OCI-LY3 (cell line): Measurements from ENCODE around the gene WDR86.

Experiments used
- H2AFZ ChIP-seq: fragments of 200-600, 300-600 bp; shearing (Covaris generic); 2 replicates; pipeline ENCODE4 v1.6.0; 2014; ENCODE audit warnings: antibody characterized with exemption, low read depth, low read length
- H3K27ac ChIP-seq: fragments of 200-600, 300-600 bp; sonication (generic); 2 replicates; pipeline ENCODE4 v1.5.1; 2014; ENCODE audit warnings: mild to moderate bottlenecking, low read length, moderate library complexity, mixed read lengths
- H3K27me3 ChIP-seq: fragments of 200-600, 300-600 bp; sonication (generic); 2 replicates; pipeline ENCODE4 v1.6.1; 2014; ENCODE audit warnings: low read depth, low read length, mixed read lengths
- H3K36me3 ChIP-seq: fragments of 200-600, 300-600 bp; sonication (generic); replicated peaks from 2 replicates; pipeline ENCODE3; 2014; ENCODE audit warnings: low read depth, low read length, mixed read lengths
- H3K4me1 ChIP-seq: fragments of 300-600, 200-600 bp; sonication (generic); 2 replicates; pipeline ENCODE4 v1.6.1; 2014; ENCODE audit warnings: low read length, mixed read lengths
- H3K4me2 ChIP-seq: fragments of 200-600, 300-600 bp; sonication (generic); 2 replicates; pipeline ENCODE4 v1.6.1; 2014; ENCODE audit warnings: low read length, mixed read lengths
- H3K4me3 ChIP-seq: fragments of 300-600, 200-600 bp; sonication (generic); 2 replicates; pipeline ENCODE4 v1.5.1; 2014; ENCODE audit warnings: antibody characterized with exemption, mild to moderate bottlenecking, low read length, moderate library complexity
- H3K79me2 ChIP-seq: fragments of 300-600, 200-600 bp; shearing (Covaris generic); 2 replicates; pipeline ENCODE4 v1.6.1; 2014; ENCODE audit warnings: mild to moderate bottlenecking, low read length, mixed read lengths
- H3K9ac ChIP-seq: fragments of 300-600, 200-600 bp; shearing (Covaris generic); 2 replicates; pipeline ENCODE4 v1.6.0; 2014; ENCODE audit warnings: mild to moderate bottlenecking, low read length, moderate library complexity
- H3K9me3 ChIP-seq: fragments of 200-600, 300-600 bp; shearing (Covaris generic); 2 replicates; pipeline ENCODE4 v1.6.1; 2014; ENCODE audit warnings: low read length, mixed read lengths; ENCODE audit not compliant: insufficient read depth
- H4K20me1 ChIP-seq: fragments of 200-600, 300-600 bp; sonication (generic); 2 replicates; pipeline ENCODE4 v1.6.1; 2016; ENCODE audit warnings: low read length, mixed read lengths; ENCODE audit not compliant: insufficient read depth
- EZH2phosphoT487 ChIP-seq: fragments of 200-600 bp; shearing (Covaris generic); IDR thresholded peaks from 2 replicates; pipeline ENCODE4 v1.6.1; 2018; ENCODE audit warnings: antibody characterized with exemption, mixed run types, low read depth
- TF ChIP-seq, protein P1 (sequence below): fragments of 200-600, 300-600 bp; sonication (generic); IDR thresholded peaks from 2 replicates; pipeline ENCODE4 v1.5.1; 2014; ENCODE audit warnings: antibody characterized with exemption, low read length, low read depth

Gene WDR86

GRCh38 chr7:151366880-151367222 is 43.0 kb downstream of the WDR86 start:
- Histone ChIP-seq H4K20me1 (no peaks in the 10 kb centered on the region), H3K4me1 (peaks cover 2% of the 10 kb centered on the region; the same call in 1 of the 2 replicates), H3K4me3 (no peak overlapping the region), H2AFZ (no peak overlapping the region), H3K9ac (no peak overlapping the region), H3K9me3 (no peaks in the 10 kb centered on the region), H3K4me2 (no peak overlapping the region), H3K79me2 (no peaks in the 10 kb centered on the region), H3K27ac (no peak overlapping the region), H3K36me3 (peaks cover 17% of the 10 kb centered on the region), H3K27me3 (no peaks in the 10 kb centered on the region)
- TF ChIP-seq, protein P1, sequence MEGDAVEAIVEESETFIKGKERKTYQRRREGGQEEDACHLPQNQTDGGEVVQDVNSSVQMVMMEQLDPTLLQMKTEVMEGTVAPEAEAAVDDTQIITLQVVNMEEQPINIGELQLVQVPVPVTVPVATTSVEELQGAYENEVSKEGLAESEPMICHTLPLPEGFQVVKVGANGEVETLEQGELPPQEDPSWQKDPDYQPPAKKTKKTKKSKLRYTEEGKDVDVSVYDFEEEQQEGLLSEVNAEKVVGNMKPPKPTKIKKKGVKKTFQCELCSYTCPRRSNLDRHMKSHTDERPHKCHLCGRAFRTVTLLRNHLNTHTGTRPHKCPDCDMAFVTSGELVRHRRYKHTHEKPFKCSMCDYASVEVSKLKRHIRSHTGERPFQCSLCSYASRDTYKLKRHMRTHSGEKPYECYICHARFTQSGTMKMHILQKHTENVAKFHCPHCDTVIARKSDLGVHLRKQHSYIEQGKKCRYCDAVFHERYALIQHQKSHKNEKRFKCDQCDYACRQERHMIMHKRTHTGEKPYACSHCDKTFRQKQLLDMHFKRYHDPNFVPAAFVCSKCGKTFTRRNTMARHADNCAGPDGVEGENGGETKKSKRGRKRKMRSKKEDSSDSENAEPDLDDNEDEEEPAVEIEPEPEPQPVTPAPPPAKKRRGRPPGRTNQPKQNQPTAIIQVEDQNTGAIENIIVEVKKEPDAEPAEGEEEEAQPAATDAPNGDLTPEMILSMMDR: no peak
- no peak for TF ChIP-seq EZH2phosphoT487

GRCh38 chr7:151366166-151366879 is 43.5 kb downstream of the WDR86 start:
- Histone ChIP-seq H4K20me1 (no peaks in the 10 kb centered on the region), H3K9ac (no peak overlapping the region), H3K36me3 (peaks cover 20% of the 10 kb centered on the region), H3K4me3 (no peak overlapping the region), H3K79me2 (no peaks in the 10 kb centered on the region), H3K4me1 (peaks cover 2% of the 10 kb centered on the region; the same call in 1 of the 2 replicates), H3K27ac (no peak overlapping the region), H3K4me2 (no peak overlapping the region), H2AFZ (no peak overlapping the region), H3K9me3 (no peaks in the 10 kb centered on the region), H3K27me3 (no peaks in the 10 kb centered on the region)
- no peak for TF ChIP-seq EZH2phosphoT487
- TF ChIP-seq, protein P1: no peak

DNA sequence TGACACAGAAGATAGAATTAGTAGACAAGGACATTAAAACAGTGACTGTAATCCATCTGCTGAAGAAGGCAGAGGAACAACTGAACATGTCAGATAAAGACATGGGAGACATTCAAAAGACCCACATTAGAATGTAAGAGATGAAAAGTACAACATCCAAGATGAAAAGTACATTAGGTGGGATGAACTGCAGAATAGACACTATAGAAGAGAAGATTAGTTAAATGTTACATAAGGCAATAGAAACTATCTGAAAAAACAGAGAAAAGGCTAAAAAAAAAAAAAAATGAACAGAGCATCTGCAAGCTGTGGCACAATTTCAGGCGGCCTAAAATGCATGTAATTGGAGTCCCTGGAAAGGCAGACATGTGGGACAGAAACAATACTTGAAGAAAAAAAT is 46.7 kb downstream of the WDR86 start:
- Histone ChIP-seq H3K27me3 (no peaks in the 10 kb centered on the region), H4K20me1 (no peaks in the 10 kb centered on the region), H3K9me3 (no peaks in the 10 kb centered on the region), H2AFZ (no peak overlapping the region), H3K4me2 (no peak overlapping the region), H3K4me1 (peaks cover under 1% of the 10 kb centered on the region; the same call in 1 of the 2 replicates), H3K27ac (no peak overlapping the region), H3K9ac (no peak overlapping the region), H3K36me3 (peaks cover 26% of the 10 kb centered on the region), H3K4me3 (no peak overlapping the region), H3K79me2 (no peaks in the 10 kb centered on the region)
- TF ChIP-seq EZH2phosphoT487: no peak
- TF ChIP-seq, protein P1: no peak

- no peaks in the 10 kb centered on the region for H3K9me3 ChIP-seq
- H3K36me3 ChIP-seq: peaks cover 27% of the 10 kb centered on the region
- no peaks in the 10 kb centered on the region for H4K20me1 ChIP-seq
- no peak overlapping the region for H2AFZ ChIP-seq
- no peak overlapping the region for H3K9ac ChIP-seq
- H3K4me1 ChIP-seq: no peaks in the 10 kb centered on the region
- no peak overlapping the region for H3K27ac ChIP-seq
- no peaks in the 10 kb centered on the region for H3K79me2 ChIP-seq
- no peaks in the 10 kb centered on the region for H3K27me3 ChIP-seq
- TF ChIP-seq, protein P1: no peak
- no peak for TF ChIP-seq EZH2phosphoT487
- no peak overlapping the region for H3K4me3 ChIP-seq
- H3K4me2 ChIP-seq: no peak overlapping the region
Measured at GRCh38 chr7:151361193-151361959, 48.5 kb downstream of the WDR86 start.
